ENCODE measurements around the gene CD300LG.

Gene CD300LG

GRCh38 chr17:43879723-43880419 is 32.9 kb downstream of the CD300LG start:
- TF ChIP-seq CTCF (IDR thresholded peaks at IDR 0.05; ENCODE audit: low read depth, low read length), result no peak
- DNase-seq (ENCODE audit: extremely low read depth, low read depth), result no peak

- DNase-seq (ENCODE audit: extremely low read depth, low read depth), result no peak
- TF ChIP-seq CTCF (IDR thresholded peaks at IDR 0.05; ENCODE audit: low read depth, low read length), result peak; percentile 54
These were observed 33.5 kb downstream of the CD300LG start for GRCh38 chr17:43880420-43880991.

DNA sequence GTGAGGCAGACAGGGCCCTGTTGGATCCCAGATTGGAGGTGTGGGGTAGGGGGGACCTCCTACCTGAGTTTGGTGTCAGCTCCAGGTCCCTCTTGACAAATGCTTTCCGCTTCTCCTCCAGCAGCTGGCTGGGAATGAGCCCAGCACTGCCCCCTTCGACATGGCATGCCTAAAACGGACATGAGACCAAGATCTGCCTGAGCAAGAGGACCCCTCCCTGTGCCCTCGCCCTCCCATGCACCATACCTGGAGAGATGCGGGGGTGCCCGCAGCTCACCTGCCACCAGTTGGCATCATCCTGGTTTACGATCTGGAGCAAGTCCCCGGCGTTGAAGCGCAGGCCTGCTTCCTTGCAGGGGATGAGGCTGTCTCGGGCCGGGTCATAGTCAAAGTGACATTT is 34.2 kb downstream of the CD300LG start:
- no peak for DNase-seq (ENCODE audit: extremely low read depth, low read depth)
- TF ChIP-seq CTCF (IDR thresholded peaks at IDR 0.05; ENCODE audit: low read depth, low read length), result no peak

DNA sequence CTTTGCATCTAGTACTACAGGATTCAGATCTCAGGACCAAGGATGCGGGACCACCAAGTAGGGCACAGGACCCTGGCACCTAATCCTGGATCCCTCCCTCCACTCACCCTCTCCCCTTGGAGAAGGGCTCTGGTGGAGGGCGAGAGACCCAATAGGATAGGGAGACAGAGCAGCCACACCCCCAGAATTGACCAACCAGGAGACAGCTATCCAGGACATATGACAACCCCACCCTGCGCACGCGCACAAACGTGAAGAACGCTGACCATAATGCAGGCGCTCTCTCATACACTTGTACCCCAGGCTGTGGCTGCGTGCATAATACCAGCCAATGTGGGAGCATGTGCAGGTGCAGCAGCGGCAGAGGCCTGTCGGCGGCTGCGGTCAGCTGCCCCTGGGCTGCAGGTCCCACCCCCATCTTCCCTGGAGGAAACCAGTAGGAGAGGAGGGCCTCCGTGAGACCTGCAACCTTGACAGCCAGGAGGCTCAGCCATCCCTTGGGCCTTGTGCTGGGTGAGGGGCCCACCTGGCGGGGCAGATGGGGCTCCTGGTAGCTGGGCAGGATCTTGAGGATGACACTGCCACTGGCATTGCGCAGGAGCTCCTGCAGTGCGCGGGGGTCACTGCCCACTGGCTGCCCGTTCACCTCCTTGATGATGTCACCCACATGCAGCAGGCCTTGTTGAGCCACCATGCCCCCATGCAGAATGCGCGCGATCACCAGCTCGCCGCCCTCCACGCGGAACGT is 35.0 kb downstream of the CD300LG start:
- no peak for TF ChIP-seq CTCF (IDR thresholded peaks at IDR 0.05; ENCODE audit: low read depth, low read length)
- no peak for DNase-seq (ENCODE audit: extremely low read depth, low read depth)

DNA sequence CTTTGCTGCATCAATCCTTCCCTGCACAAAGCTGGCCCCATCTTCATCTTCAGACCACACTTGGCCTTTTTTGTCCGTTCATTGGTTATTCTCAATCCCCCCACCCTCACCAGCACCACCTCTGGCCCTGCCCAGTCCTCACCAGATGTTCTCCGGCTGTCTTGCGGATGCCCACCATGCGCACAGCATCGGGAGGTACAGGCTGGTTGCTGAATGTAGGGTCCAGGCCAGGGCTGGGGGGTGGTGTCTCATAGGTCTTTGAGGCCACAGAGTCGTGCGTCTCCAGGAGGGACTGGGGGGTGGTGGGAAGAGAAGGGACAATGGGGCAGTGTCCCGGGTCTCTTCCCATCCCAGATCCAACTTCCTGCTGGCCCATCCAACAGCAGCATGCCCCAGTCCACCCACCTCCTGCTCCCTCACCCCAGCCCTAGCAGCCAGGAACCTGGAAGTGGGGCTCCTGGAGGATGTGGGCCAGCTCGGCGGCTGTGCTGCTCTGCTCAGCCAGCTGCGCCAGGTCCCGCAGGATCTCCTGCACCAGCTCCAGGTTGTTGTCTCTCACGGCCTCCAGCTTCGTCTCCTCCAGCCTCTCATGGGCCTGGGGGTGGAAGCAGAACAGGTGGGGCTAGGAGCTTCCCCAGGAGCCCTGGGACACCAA is 35.9 kb downstream of the CD300LG start:
- no peak for DNase-seq (ENCODE audit: extremely low read depth, low read depth)
- TF ChIP-seq CTCF (IDR thresholded peaks at IDR 0.05; ENCODE audit: low read depth, low read length), result no peak

DNA sequence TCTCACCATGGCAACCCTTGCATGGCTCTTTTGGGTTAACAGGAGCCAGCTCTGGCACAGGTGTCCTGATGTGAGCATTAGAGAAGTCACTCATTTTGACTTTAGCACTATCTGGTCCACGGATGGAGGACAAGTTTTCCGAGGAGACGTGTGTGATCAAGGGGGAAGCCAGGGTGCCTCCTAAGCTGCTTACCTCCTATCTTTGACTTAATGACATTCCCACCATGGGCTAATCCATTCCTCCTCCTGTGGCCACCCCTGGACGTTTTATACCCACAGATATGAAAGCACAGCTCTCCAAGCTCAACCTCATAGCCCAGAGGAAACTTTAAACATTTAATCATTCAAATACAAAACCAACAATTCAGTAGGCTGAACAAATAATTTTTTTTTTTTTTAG is 41.6 kb downstream of the CD300LG start:
- no peak for TF ChIP-seq CTCF (IDR thresholded peaks at IDR 0.05; ENCODE audit: low read depth, low read length)
- no peak for DNase-seq (ENCODE audit: extremely low read depth, low read depth)

DNA sequence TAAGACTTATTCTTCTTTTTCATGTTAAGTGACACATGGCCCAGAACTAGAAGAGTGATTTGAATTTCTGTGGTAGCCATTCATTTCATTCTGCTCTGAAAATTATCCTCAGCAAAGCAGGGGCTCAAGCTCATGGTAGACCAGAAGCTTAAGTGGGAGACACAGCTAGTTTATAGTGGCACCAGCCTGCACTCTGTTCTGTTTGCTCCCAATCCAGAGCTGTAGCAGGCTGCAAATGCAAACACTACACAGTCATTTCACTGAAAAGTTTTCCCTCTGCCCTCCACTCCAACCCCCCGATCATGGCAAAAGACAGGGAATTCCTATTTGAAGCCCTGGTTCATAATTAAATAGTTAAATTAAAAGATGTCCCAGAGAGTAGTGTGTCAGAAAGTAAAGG is 43.3 kb downstream of the CD300LG start:
- no peak for TF ChIP-seq CTCF (IDR thresholded peaks at IDR 0.05; ENCODE audit: low read depth, low read length)

More for the DNA sequence above, 43.3 kb downstream of the CD300LG start:
- no peak for DNase-seq (ENCODE audit: extremely low read depth, low read depth)
